Sigmoid colon (tissue), 7 donors: ENCODE data around the gene ITM2C. TPM values are rescaled to one million over a fixed set of nuclear protein-coding genes. Genes with fewer than 3 reads are reported as not detected.

ENCODE experiments used
- DNase-seq: peaks from one replicate; pipeline ENCODE4 v3.0.0-alpha.2; 2019
- H3K27ac ChIP-seq, 4 donors: fragments of 200-600 bp; sonication (generic); one replicate each; pipeline ENCODE4 v1.5.1; 2016 to 2019; ENCODE audit warnings: mild to moderate bottlenecking in 1 of 4
- H3K27me3 ChIP-seq, 3 donors: fragments of 200-600 bp; sonication (generic); one replicate each; pipeline ENCODE4 v1.5.1; 2019; ENCODE audit warnings: mild to moderate bottlenecking in 1 of 3
- H3K36me3 ChIP-seq, 4 donors: fragments of 200-600 bp; sonication (generic); one replicate each; pipeline ENCODE4 v1.5.1; 2016 to 2019
- H3K4me1 ChIP-seq, 4 donors: fragments of 200-600 bp; sonication (generic); one replicate each; pipeline ENCODE4 v1.5.1; 2017 to 2019
- H3K4me3 ChIP-seq, 4 donors: fragments of 200-600 bp; sonication (generic); one replicate each; pipeline ENCODE4 v1.5.1; 2017 to 2019; ENCODE audit warnings: mild to moderate bottlenecking in 2 of 4, moderate library complexity in 1 of 4
- H3K9me3 ChIP-seq, 4 donors: fragments of 200-600 bp in 3 of 4; sonication (generic) in 3 of 4; one replicate each; pipeline versions ENCODE4 v1.5.1 to v1.6.1; 2013 to 2019
- EP300 ChIP-seq, 4 donors: sonication (generic); formaldehyde crosslinking; IDR thresholded peaks; one replicate each; pipeline ENCODE4 v1.6.1; 2017; ENCODE audit warnings: antibody characterized with exemption in 4 of 4
- POLR2A ChIP-seq, 2 donors: fragments of 450-650 bp; IDR thresholded peaks; one replicate each; pipeline ENCODE4 v1.6.1; 2016; ENCODE audit warnings: antibody characterized with exemption in 2 of 2, mild to moderate bottlenecking in 2 of 2, moderate library complexity in 2 of 2
- POLR2AphosphoS5 ChIP-seq, 4 donors: sonication (generic); formaldehyde crosslinking; IDR thresholded peaks; one replicate each; pipeline ENCODE4 v1.6.1; 2017; ENCODE audit warnings: antibody characterized with exemption in 4 of 4
- WGBS, 2 donors: extraction: QIAGEN DNeasy Blood & Tissue Kit; methylation state at CpG; one replicate each; pipeline ENCODE4 v1.1.7; 2013; 5-methylcytosine and 5-hydroxymethylcytosine counted together
- intact Hi-C: fragments of 100-400 bp; cut with DNase I; formaldehyde crosslinking; loops from one replicate; pipeline ENCODE4 v1.15.1; 2023
- polyA plus RNA-seq, 3 donors: library from polyadenylated mRNA; stranded (reverse); fragments of 200-250 nt; gene quantifications; one replicate each; pipeline ENCODE4 v1.2.3, GENCODE V29; 2013
- total RNA-seq, 4 donors: library from RNA; depleted of rRNA; stranded (reverse); fragments of >200 nt; gene quantifications; one replicate each; pipeline ENCODE4 v1.1.0, GENCODE V29; 2016
- TF ChIP-seq, protein P1 (sequence below), 4 experiments: fragments of 450-650 bp in 3 of 4; fragments of 200-600 bp in 1 of 4; IDR thresholded peaks; one replicate each; pipeline ENCODE4 v1.5.1; 2016 to 2019; ENCODE audit warnings: antibody characterized with exemption in 4 of 4, mild to moderate bottlenecking in 3 of 4, moderate library complexity in 2 of 4
- donor health status: healthy with polysubstance abuse.
- donor health status: Bipolar disorder and iron deficiency.
- donor health status: healthy.

The ITM2C gene
- total and polyA plus RNA-seq, 7 donors, result 107 to 1,275 (median 206) TPM

DNA sequence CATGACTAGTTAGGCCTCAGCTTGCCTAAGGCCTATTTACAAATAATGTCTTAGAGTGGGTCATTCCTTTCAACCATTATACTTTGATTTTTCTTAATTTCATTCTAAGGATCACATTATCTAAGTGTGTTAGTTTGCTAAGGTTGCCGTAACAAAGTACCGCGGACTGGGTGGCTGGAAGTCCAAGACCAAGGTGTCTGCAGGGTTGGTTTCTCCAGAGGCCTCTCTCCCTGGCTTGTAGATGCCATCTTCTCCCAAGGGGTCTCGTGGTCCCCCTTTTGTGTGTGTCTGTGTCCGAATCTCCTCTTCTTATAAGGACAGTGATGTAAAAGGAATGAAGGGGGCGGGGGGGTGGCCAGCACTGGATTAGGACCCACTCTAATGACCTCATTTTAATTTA is 18.4 kb upstream of the ITM2C start:
- WGBS, 2 donors, result 95 to 97% methylated on average over 6 of the region's 6 CpGs
- DNase-seq, result no peak
- intact Hi-C loops, result no loop called here

DNA sequence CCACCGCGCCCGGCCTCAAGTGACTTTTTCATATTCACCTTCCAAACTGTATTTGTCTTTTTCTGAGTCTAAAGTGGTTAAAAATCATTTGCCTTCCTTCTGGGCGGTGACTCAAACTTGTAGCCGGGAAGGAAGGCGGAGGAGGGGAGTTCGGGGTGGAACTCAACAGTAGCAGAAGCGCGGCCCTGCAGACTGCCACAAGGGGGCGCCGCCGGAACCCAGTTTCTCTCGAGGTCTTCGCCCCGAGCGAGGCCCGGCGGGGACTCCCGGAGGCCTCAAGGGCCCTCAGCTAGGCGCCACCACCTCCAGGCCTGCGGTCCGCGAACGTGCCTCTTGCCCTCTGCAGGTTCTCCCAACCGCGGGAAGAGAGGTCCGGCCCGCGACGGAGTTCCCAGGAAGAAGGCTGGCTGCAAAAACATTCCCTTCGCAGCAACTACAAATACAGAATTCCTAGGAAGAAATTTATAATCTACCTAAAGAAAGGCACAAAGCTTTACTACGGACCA is 16.8 kb upstream of the ITM2C start:
- 4 to 10% methylated on average over 32 of the region's 32 CpGs for WGBS, 2 donors

More for the DNA sequence above, 18.4 kb upstream of the ITM2C start:
- no peak overlapping the region for H3K27ac ChIP-seq
- TF ChIP-seq, protein P1, sequence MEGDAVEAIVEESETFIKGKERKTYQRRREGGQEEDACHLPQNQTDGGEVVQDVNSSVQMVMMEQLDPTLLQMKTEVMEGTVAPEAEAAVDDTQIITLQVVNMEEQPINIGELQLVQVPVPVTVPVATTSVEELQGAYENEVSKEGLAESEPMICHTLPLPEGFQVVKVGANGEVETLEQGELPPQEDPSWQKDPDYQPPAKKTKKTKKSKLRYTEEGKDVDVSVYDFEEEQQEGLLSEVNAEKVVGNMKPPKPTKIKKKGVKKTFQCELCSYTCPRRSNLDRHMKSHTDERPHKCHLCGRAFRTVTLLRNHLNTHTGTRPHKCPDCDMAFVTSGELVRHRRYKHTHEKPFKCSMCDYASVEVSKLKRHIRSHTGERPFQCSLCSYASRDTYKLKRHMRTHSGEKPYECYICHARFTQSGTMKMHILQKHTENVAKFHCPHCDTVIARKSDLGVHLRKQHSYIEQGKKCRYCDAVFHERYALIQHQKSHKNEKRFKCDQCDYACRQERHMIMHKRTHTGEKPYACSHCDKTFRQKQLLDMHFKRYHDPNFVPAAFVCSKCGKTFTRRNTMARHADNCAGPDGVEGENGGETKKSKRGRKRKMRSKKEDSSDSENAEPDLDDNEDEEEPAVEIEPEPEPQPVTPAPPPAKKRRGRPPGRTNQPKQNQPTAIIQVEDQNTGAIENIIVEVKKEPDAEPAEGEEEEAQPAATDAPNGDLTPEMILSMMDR (IDR thresholded peaks at IDR 0.05), result no peak
- TF ChIP-seq POLR2A (IDR thresholded peaks at IDR 0.05), result no peak
- TF ChIP-seq POLR2AphosphoS5 (IDR thresholded peaks at IDR 0.05), result no peak
- TF ChIP-seq EP300 (IDR thresholded peaks at IDR 0.05), result no peak
- peaks cover 0 to 9% (median 4%) of the 10 kb centered on the region in 4 donors for H3K4me1 ChIP-seq
- no peaks in the 10 kb centered on the region for H3K9me3 ChIP-seq
- no peaks in the 10 kb centered on the region for H3K27me3 ChIP-seq
- no peaks in the 10 kb centered on the region for H3K36me3 ChIP-seq
- H3K4me3 ChIP-seq, result no peak overlapping the region

DNA sequence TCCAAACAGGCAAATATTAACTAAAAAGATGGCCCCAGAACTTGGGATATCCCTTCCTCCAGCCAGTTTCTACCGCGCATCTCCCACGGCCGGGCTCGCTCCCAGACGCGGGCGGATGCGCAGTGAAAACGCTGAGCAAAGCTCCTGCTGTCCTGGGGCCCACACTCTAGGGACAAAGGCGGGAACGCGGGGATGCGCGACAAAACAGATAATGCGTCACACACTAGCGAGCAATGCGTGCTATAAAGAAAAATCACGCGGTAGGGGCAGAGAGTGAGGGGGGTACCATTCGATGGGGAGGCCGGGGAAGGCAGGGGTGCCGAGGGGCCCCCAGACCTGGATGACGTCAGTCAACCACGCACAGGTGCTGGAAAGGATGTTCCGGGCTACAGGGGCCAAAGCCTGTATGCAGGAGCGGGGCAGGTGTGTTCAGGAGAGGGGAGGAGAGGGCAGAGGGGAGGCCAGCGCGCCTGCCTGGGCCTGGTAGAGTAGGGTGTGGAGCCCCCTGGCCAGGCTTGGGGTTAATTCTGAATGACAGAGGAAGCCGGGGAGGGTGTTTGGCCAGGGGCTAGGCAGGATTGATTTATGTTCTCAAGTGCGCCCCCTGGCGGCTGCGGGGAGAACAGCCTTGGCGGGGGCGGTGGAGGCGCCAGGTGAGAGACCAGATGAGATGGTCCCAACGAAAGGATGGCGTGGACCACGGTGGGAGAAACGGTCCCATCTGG is 14.9 kb upstream of the ITM2C start:
- H3K36me3 ChIP-seq, result no peaks in the 10 kb centered on the region
- H3K4me1 ChIP-seq, result peaks cover 0 to 9% (median 4%) of the 10 kb centered on the region in 4 donors
- intact Hi-C loops, result loop anchor here (2.0 kb wide), 3 partner anchors 15 to 63 kb away; partner anchors contain the start of gene ITM2C
- no peak for DNase-seq
- TF ChIP-seq, protein P1 (IDR thresholded peaks at IDR 0.05), result peak in 3 of 4 experiments; percentile 47 to 86 (median 57)
- no peak for TF ChIP-seq POLR2A (IDR thresholded peaks at IDR 0.05)
- TF ChIP-seq EP300 (IDR thresholded peaks at IDR 0.05), result no peak
- no peak for TF ChIP-seq POLR2AphosphoS5 (IDR thresholded peaks at IDR 0.05)
- H3K9me3 ChIP-seq, result no peaks in the 10 kb centered on the region
- no peaks in the 10 kb centered on the region for H3K27me3 ChIP-seq
- WGBS, 2 donors, result 67 to 82% methylated on average over 40 of the region's 40 CpGs
- no peak overlapping the region for H3K27ac ChIP-seq
- H3K4me3 ChIP-seq, result no peak overlapping the region

More for the DNA sequence above, 16.8 kb upstream of the ITM2C start:
- H3K27ac ChIP-seq, result no peak overlapping the region
- no peak overlapping the region for H3K4me3 ChIP-seq
- DNase-seq, result peak; percentile 92
- H3K36me3 ChIP-seq, result no peaks in the 10 kb centered on the region
- H3K4me1 ChIP-seq, result peaks cover 0 to 9% (median 4%) of the 10 kb centered on the region in 4 donors
- H3K9me3 ChIP-seq, result no peaks in the 10 kb centered on the region
- TF ChIP-seq, protein P1 (IDR thresholded peaks at IDR 0.05), result peak; percentile 75 to 94 (median 91)
- no peak for TF ChIP-seq POLR2A (IDR thresholded peaks at IDR 0.05)
- H3K27me3 ChIP-seq, result no peaks in the 10 kb centered on the region
- intact Hi-C loops, result loop anchor here (1.0 to 2.0 kb wide), 4 partner anchors 17 to 139 kb away; partner anchors contain the start of gene ITM2C

DNA sequence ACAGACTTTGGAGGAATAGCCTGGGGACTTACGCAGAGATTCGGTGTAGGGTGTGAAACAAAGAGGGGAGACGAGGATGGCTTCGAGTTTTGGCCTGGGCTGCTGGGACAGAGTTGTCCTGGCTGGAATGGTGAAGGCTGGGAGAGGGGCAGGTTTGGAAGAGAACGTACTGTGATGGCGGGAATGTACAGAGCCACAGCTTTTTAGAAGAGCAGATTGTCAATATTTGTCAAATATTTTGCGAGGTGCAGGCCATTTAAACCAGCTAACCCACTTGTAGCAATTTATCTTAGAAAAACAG is 14.4 kb upstream of the ITM2C start:
- 73% methylated on average over 7 of the region's 7 CpGs for WGBS, 2 donors

More for the DNA sequence above, 14.4 kb upstream of the ITM2C start:
- intact Hi-C loops, result no loop called here
- H3K9me3 ChIP-seq, result no peaks in the 10 kb centered on the region
- DNase-seq, result no peak
- H3K27me3 ChIP-seq, result no peaks in the 10 kb centered on the region
- H3K27ac ChIP-seq, result no peak overlapping the region
- no peak overlapping the region for H3K4me3 ChIP-seq
- TF ChIP-seq, protein P1 (IDR thresholded peaks at IDR 0.05), result peak in 1 of 4 experiments; percentile 30
- no peak for TF ChIP-seq POLR2AphosphoS5 (IDR thresholded peaks at IDR 0.05)
- no peaks in the 10 kb centered on the region for H3K36me3 ChIP-seq
- H3K4me1 ChIP-seq, result peaks cover 0 to 9% (median 4%) of the 10 kb centered on the region in 4 donors
